DND-41 (cell line): ENCODE measurements around the gene DNAI4.

ENCODE experiments used
- ATAC-seq: fragments of 200-7000 bp; cut with Tn5 transposase; 3 replicates; pipeline ENCODE4 v1.9.1; 2021; ENCODE audit warnings: low read depth; ENCODE audit not compliant: insufficient read depth
- DNase-seq: peaks from one replicate; pipeline ENCODE4 v3.0.0-alpha.2; 2020
- H2AFZ ChIP-seq: 2 replicates; pipeline ENCODE4 v1.6.0; 2012; ENCODE audit warnings: low read depth, low read length
- H3K27ac ChIP-seq: 2 replicates; pipeline ENCODE4 v1.5.1; 2012; ENCODE audit warnings: low read length, inconsistent platforms
- H3K27me3 ChIP-seq: fragments of 200-600 bp; sonication (generic); 2 replicates; pipeline ENCODE4 v1.6.0; 2012; ENCODE audit warnings: low read length, mild to moderate bottlenecking, inconsistent platforms; ENCODE audit not compliant: insufficient read depth, poor library complexity
- H3K36me3 ChIP-seq: 2 replicates; pipeline ENCODE4 v1.5.1; 2012; ENCODE audit warnings: low read length, inconsistent platforms; ENCODE audit not compliant: insufficient read depth
- H3K4me1 ChIP-seq: 2 replicates; pipeline ENCODE4 v1.5.1; 2012; ENCODE audit warnings: mild to moderate bottlenecking, low read length; ENCODE audit not compliant: insufficient read depth
- H3K4me2 ChIP-seq: 2 replicates; pipeline ENCODE4 v1.6.0; 2012; ENCODE audit warnings: mild to moderate bottlenecking, moderate library complexity, low read length, inconsistent platforms; ENCODE audit not compliant: insufficient read depth
- H3K4me3 ChIP-seq, 2 experiments: fragments of 200-600 bp in 1 of 2; shearing (Covaris generic) in 1 of 2; 2 replicates each; pipeline ENCODE4 v1.5.1; 2012 to 2016; ENCODE audit warnings: inconsistent platforms in 2 of 2, low read length in 2 of 2, mild to moderate bottlenecking in 2 of 2, low read depth in 1 of 2, moderate library complexity in 1 of 2
- H3K79me2 ChIP-seq: 2 replicates; pipeline ENCODE4 v1.6.0; 2012; ENCODE audit warnings: low read length, inconsistent platforms; ENCODE audit not compliant: insufficient read depth
- H3K9ac ChIP-seq: 2 replicates; pipeline ENCODE4 v1.6.0; 2012; ENCODE audit warnings: low read depth, mild to moderate bottlenecking, inconsistent platforms, low read length, moderate library complexity
- H3K9me3 ChIP-seq: 2 replicates; pipeline ENCODE4 v1.5.1; 2012; ENCODE audit warnings: low read length, moderate library complexity, mild to moderate bottlenecking, inconsistent platforms; ENCODE audit not compliant: insufficient read depth, severe bottlenecking
- H4K20me1 ChIP-seq: 2 replicates; pipeline ENCODE4 v1.6.0; 2012; ENCODE audit warnings: low read length; ENCODE audit not compliant: insufficient read depth
- CTCF ChIP-seq: IDR thresholded peaks from 2 replicates; pipeline ENCODE4 v1.5.1; 2012; ENCODE audit warnings: borderline replicate concordance, low read length, moderate library complexity, mild to moderate bottlenecking; ENCODE audit not compliant: poor library complexity, severe bottlenecking; ENCODE audit errors: extremely low read depth
- EZH2 ChIP-seq: IDR thresholded peaks from 3 replicates; pipeline ENCODE4 v1.6.1; 2012; ENCODE audit warnings: borderline replicate concordance, low read depth, mild to moderate bottlenecking, moderate library complexity, low read length, inconsistent platforms; ENCODE audit not compliant: severe bottlenecking

The DNAI4 gene

GRCh38 chr1:66775646-66776045 lies 149.0 kb downstream of the DNAI4 start:
- DNase-seq (no peak), ATAC-seq (no peak)

GRCh38 chr1:66774438-66774837 lies 150.2 kb downstream of the DNAI4 start:
- TF ChIP-seq CTCF (no peak), EZH2 (no peak)
- H3K27ac ChIP-seq: no peak overlapping the region
- H3K4me1 ChIP-seq: peaks cover 21% of the 10 kb centered on the region
- no peaks in the 10 kb centered on the region for H4K20me1 ChIP-seq
- no peaks in the 10 kb centered on the region for H3K79me2 ChIP-seq
- H3K27me3 ChIP-seq: no peaks in the 10 kb centered on the region
- no peak overlapping the region for H3K4me2 ChIP-seq
- no peaks in the 10 kb centered on the region for H3K36me3 ChIP-seq
- H2AFZ ChIP-seq: no peak overlapping the region
- H3K4me3 ChIP-seq: no peak overlapping the region
- H3K9me3 ChIP-seq: no peaks in the 10 kb centered on the region
- ATAC-seq (no peak), DNase-seq (no peak)
- no peak overlapping the region for H3K9ac ChIP-seq

More at GRCh38 chr1:66775646-66776045, 149.0 kb downstream of the DNAI4 start:
- Histone ChIP-seq H3K9ac (no peak overlapping the region), H2AFZ (no peak overlapping the region), H3K9me3 (no peaks in the 10 kb centered on the region), H3K36me3 (no peaks in the 10 kb centered on the region), H4K20me1 (no peaks in the 10 kb centered on the region), H3K27ac (no peak overlapping the region), H3K4me1 (peaks cover 8% of the 10 kb centered on the region), H3K27me3 (no peaks in the 10 kb centered on the region), H3K4me2 (no peak overlapping the region), H3K4me3 (no peak overlapping the region), H3K79me2 (no peaks in the 10 kb centered on the region)
- TF ChIP-seq EZH2 (no peak), CTCF (no peak)

- no peak for TF ChIP-seq CTCF
- TF ChIP-seq EZH2: no peak
- no peaks in the 10 kb centered on the region for H3K79me2 ChIP-seq
- no peak overlapping the region for H3K9ac ChIP-seq
- no peak overlapping the region for H3K4me2 ChIP-seq
- H3K27ac ChIP-seq: no peak overlapping the region
- no peak overlapping the region for H2AFZ ChIP-seq
- no peaks in the 10 kb centered on the region for H3K27me3 ChIP-seq
- no peaks in the 10 kb centered on the region for H4K20me1 ChIP-seq
- no peaks in the 10 kb centered on the region for H3K9me3 ChIP-seq
- ATAC-seq (no peak), DNase-seq (no peak)
- H3K4me3 ChIP-seq: no peak overlapping the region
- peaks cover 33% of the 10 kb centered on the region for H3K4me1 ChIP-seq
- no peaks in the 10 kb centered on the region for H3K36me3 ChIP-seq
Observed at GRCh38 chr1:66773227-66773626, 151.4 kb downstream of the DNAI4 start.

GRCh38 chr1:66770694-66771093 lies 154.0 kb downstream of the DNAI4 start:
- Histone ChIP-seq H3K27me3 (no peaks in the 10 kb centered on the region), H3K27ac (peak overlapping the region; percentile 89), H3K4me3 (no peak overlapping the region), H3K9ac (peak overlapping the region; percentile 57; the same call in 1 of the 2 replicates), H3K4me1 (peaks cover 37% of the 10 kb centered on the region), H3K36me3 (no peaks in the 10 kb centered on the region), H4K20me1 (no peaks in the 10 kb centered on the region), H3K9me3 (no peaks in the 10 kb centered on the region), H3K79me2 (no peaks in the 10 kb centered on the region), H2AFZ (peak overlapping the region; percentile 83), H3K4me2 (peak overlapping the region; percentile 81)
- DNase-seq (no peak), ATAC-seq (no peak)
- TF ChIP-seq EZH2: no peak
- no peak for TF ChIP-seq CTCF
